Glutamatergic neuron (in vitro differentiated cells): ENCODE data around the gene VIM. TPM values are rescaled to one million over a fixed set of nuclear protein-coding genes. Genes with fewer than 3 reads are reported as not detected.

Source experiments
- DNase-seq: peaks from one replicate; pipeline ENCODE4 v3.0.0; 2022
- H3K27ac Mint-ChIP-seq: one replicate; pipeline ENCODE4 v1.8.0; 2020; ENCODE audit warnings: mild to moderate bottlenecking, mixed read lengths, inconsistent platforms; ENCODE audit not compliant: unreplicated experiment
- H3K27me3 Mint-ChIP-seq: one replicate; pipeline ENCODE4 v1.8.0; 2020; ENCODE audit warnings: mild to moderate bottlenecking, moderate library complexity, mixed read lengths, inconsistent platforms; ENCODE audit not compliant: unreplicated experiment
- H3K36me3 Mint-ChIP-seq: one replicate; pipeline ENCODE4 v1.8.0; 2020; ENCODE audit warnings: mild to moderate bottlenecking, mixed read lengths, inconsistent platforms; ENCODE audit not compliant: unreplicated experiment
- H3K4me1 Mint-ChIP-seq: one replicate; pipeline ENCODE4 v1.8.0; 2020; ENCODE audit warnings: mild to moderate bottlenecking, low read depth, mixed read lengths, inconsistent platforms; ENCODE audit not compliant: unreplicated experiment
- H3K4me3 Mint-ChIP-seq: one replicate; pipeline ENCODE4 v1.8.0; 2020; ENCODE audit warnings: mild to moderate bottlenecking, mixed read lengths, inconsistent platforms; ENCODE audit not compliant: unreplicated experiment
- H3K9me3 Mint-ChIP-seq: one replicate; pipeline ENCODE4 v1.8.0; 2020; ENCODE audit warnings: mild to moderate bottlenecking, moderate library complexity, mixed read lengths, inconsistent platforms; ENCODE audit not compliant: unreplicated experiment
- total RNA-seq: library from RNA; stranded (reverse); fragmentation: NEBNext Ultra II Directional; extraction: Animal tissue kit (Norgen Biotek cat#: 25700); gene quantifications from one replicate; pipeline ENCODE4 v1.2.1, GENCODE V29; 2021; ENCODE audit not compliant: unreplicated experiment
- TF ChIP-seq, protein P1 (sequence below): fragments of 200-600 bp; sonication (generic); IDR thresholded peaks from one replicate; pipeline ENCODE4 v1.5.0; 2021; ENCODE audit not compliant: partially characterized antibody, unreplicated experiment

The VIM gene
- total RNA-seq, 1 donor from 2014 or later = 106 TPM

DNA sequence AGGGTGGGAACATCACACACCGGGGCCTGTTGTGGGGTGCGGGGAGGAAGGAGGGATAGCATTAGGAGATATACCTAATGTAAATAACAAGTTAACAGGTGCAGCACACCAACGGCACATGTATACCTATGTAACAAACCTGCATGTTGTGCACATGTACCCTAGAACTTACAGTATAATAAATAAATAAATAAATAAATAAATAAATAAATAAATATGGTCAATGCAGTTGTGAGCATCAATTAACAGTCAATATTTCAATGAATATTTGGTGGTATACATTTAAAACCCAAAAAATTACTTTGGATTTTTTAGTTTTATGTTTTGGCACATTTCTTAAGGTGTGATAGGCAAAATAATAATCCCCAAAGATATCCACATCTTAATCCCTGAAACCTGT, 42.2 kb upstream of the VIM start:
- Mint-ChIP-seq H3K4me1 (no peaks in the 10 kb centered on the region), H3K4me3 (no peak overlapping the region), H3K9me3 (no peaks in the 10 kb centered on the region), H3K27ac (no peak overlapping the region), H3K27me3 (peaks cover 2% of the 10 kb centered on the region), H3K36me3 (no peaks in the 10 kb centered on the region)
- no peak for DNase-seq
- TF ChIP-seq, protein P1, sequence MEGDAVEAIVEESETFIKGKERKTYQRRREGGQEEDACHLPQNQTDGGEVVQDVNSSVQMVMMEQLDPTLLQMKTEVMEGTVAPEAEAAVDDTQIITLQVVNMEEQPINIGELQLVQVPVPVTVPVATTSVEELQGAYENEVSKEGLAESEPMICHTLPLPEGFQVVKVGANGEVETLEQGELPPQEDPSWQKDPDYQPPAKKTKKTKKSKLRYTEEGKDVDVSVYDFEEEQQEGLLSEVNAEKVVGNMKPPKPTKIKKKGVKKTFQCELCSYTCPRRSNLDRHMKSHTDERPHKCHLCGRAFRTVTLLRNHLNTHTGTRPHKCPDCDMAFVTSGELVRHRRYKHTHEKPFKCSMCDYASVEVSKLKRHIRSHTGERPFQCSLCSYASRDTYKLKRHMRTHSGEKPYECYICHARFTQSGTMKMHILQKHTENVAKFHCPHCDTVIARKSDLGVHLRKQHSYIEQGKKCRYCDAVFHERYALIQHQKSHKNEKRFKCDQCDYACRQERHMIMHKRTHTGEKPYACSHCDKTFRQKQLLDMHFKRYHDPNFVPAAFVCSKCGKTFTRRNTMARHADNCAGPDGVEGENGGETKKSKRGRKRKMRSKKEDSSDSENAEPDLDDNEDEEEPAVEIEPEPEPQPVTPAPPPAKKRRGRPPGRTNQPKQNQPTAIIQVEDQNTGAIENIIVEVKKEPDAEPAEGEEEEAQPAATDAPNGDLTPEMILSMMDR = no peak

DNA sequence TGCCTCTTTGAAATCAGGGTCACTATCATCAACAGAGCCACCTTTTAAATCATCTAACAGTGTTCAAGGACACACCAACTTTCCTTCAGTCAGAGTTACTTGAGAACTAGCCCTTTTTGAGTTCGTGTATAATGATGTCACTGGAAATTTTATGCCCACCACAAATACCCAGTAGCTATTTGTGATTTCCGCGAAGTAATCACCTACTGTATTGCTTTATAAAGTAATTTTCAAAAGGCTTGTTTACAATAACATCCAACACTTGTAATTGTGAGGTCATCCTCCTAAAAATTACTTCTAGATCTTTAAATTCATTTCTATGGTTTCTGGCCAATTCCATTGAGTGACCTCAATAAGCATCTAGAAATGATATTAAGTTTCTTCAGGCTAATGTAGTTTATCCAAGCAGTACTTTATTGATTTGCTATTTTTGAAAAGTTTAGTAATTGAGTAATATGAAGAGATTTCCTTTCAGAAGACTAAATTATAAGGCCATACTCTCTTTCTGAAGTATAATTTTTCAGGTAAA, 39.3 kb upstream of the VIM start:
- Mint-ChIP-seq H3K4me3 (no peak overlapping the region), H3K36me3 (no peaks in the 10 kb centered on the region), H3K9me3 (no peaks in the 10 kb centered on the region), H3K27me3 (peaks cover 1% of the 10 kb centered on the region), H3K27ac (no peak overlapping the region), H3K4me1 (no peaks in the 10 kb centered on the region)
- TF ChIP-seq, protein P1 = no peak
- no peak for DNase-seq

DNA sequence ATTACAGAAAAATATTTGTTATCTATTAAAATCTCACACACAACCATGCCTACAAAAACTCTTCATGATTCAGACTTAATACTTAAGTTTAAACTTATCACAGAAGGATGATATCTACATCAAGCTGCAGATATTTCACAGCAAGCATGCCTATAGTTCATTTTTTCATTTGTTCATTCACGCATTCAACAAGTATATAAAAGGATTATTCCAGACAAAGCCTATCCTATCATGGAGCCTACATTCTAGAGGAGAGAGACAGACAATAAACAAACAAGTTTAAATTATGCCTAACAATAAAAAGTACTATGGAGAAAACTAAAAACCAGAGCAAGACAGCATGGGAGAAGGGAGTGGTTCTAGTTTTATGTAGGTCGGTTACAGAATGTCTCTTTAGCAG, 37.4 kb upstream of the VIM start:
- H3K36me3 Mint-ChIP-seq = no peaks in the 10 kb centered on the region
- H3K4me3 Mint-ChIP-seq = no peak overlapping the region
- H3K9me3 Mint-ChIP-seq = no peaks in the 10 kb centered on the region
- H3K4me1 Mint-ChIP-seq = no peaks in the 10 kb centered on the region
- DNase-seq = no peak
- peaks cover 1% of the 10 kb centered on the region for H3K27me3 Mint-ChIP-seq
- H3K27ac Mint-ChIP-seq = no peak overlapping the region
- TF ChIP-seq, protein P1 = no peak

DNA sequence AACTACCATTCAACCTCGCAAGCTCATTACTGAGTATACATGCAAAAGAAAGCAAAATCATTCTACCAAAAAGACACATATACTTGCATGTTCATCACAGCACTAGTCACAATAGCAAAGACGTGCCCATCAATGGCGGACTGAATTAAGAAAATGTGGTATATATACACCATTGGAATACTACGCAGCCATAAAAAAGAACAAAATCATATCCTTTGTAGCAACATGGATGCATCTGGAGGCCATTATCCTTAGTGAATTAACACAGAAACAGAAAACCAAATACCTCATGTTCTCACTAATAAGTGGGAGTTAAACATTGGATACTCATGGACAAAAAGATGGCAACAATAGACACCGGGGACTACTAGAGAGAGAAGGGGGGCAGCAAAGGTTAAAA, 33.0 kb upstream of the VIM start:
- H3K27me3 Mint-ChIP-seq = peaks cover 1% of the 10 kb centered on the region
- TF ChIP-seq, protein P1 = no peak
- peaks cover 4% of the 10 kb centered on the region for H3K4me1 Mint-ChIP-seq
- H3K4me3 Mint-ChIP-seq = no peak overlapping the region
- H3K27ac Mint-ChIP-seq = no peak overlapping the region
- DNase-seq = no peak
- no peaks in the 10 kb centered on the region for H3K36me3 Mint-ChIP-seq
- no peaks in the 10 kb centered on the region for H3K9me3 Mint-ChIP-seq

DNA sequence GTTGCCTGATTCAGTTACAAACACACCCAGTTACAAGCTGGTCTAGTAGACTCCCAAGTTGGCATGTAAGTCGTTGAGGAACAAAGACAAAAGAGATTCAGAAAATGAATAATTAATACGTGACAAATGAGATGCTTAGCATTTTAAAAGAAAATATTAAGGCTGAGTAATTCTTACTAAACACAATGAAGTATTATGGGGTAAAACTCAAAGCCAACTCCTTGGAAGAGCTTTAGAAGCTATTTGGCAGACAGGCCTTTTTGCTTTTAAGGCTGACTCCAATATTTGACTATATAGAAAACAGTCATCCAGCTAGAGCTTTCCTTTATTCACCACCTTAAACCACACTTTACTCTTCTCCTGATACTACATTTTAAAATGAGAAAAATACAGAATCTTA, 32.0 kb upstream of the VIM start:
- TF ChIP-seq, protein P1 = no peak
- peaks cover 1% of the 10 kb centered on the region for H3K27me3 Mint-ChIP-seq
- H3K36me3 Mint-ChIP-seq = no peaks in the 10 kb centered on the region
- peaks cover 4% of the 10 kb centered on the region for H3K4me1 Mint-ChIP-seq
- no peaks in the 10 kb centered on the region for H3K9me3 Mint-ChIP-seq
- no peak for DNase-seq
- no peak overlapping the region for H3K4me3 Mint-ChIP-seq
- no peak overlapping the region for H3K27ac Mint-ChIP-seq
